Measurements from ENCODE around the gene CDH13. TPM values are rescaled to one million over a fixed set of nuclear protein-coding genes. Genes with fewer than 3 reads are reported as not detected.

The CDH13 gene
- total and polyA plus RNA-seq, 2 of the 8 experiments (the other 6 are each of a cell fraction or from before 2014, with no cell fraction given): 2.3 to 2.4 TPM

GRCh38 chr16:83515395-83515794 is 888.6 kb downstream of the CDH13 start:
- Histone ChIP-seq H3K14ac (ENCODE audit: insufficient read length) (no peak overlapping the region), H2AK5ac (ENCODE audit: low read depth, low read length) (no peak overlapping the region), H3K27me3 (replicated peaks in 1 of 4; ENCODE audit: control insufficient read depth in 3 of 4, extremely low read depth in 1 of 4, insufficient read depth in 3 of 4, low read length in 3 of 4) (no peaks in the 10 kb centered on the region; a peak in 1 of 7 replicates), H3K18ac (ENCODE audit: extremely low read depth, low read length) (no peak overlapping the region), H2BK120ac (replicated peaks; ENCODE audit: low read depth, low read length) (no peak overlapping the region), H4K8ac (ENCODE audit: extremely low read depth, insufficient read depth, low read length) (no peak overlapping the region), H3K4ac (replicated peaks; ENCODE audit: insufficient read length, low read depth, low read length) (no peak overlapping the region), H3K79me2 (ENCODE audit: control insufficient read depth in 1 of 2, insufficient read depth in 2 of 2, low read length in 2 of 2) (no peaks in the 10 kb centered on the region), H3K4me3 (ENCODE audit: extremely low read depth in 1 of 4, insufficient read depth in 2 of 4, low read depth in 3 of 4, low read length in 4 of 4) (no peak overlapping the region), H3K4me2 (ENCODE audit: insufficient read depth in 1 of 2, low read depth in 2 of 2, low read length in 2 of 2) (no peak overlapping the region), H3K56ac (replicated peaks; ENCODE audit: insufficient read length, low read depth, low read length) (no peak overlapping the region), H2AFZ (ENCODE audit: low read length) (no peak overlapping the region), H3K79me1 (ENCODE audit: low read depth, low read length) (no peaks in the 10 kb centered on the region), H3K23ac (ENCODE audit: insufficient read length) (no peak overlapping the region), H2BK5ac (ENCODE audit: low read depth, low read length) (no peak overlapping the region), H2BK20ac (ENCODE audit: low read length) (no peak overlapping the region), H2BK15ac (ENCODE audit: low read length) (no peak overlapping the region), H2BK12ac (ENCODE audit: low read depth, low read length) (no peak overlapping the region), H3K9me3 (ENCODE audit: insufficient read depth in 2 of 2, low read depth in 1 of 2, low read length in 1 of 2) (peaks cover 0 to 5% of the 10 kb centered on the region in 2 experiments; a peak in 3 of 4 replicates), H3K9ac (replicated peaks in 1 of 4; ENCODE audit: extremely low read depth in 1 of 4, low read depth in 3 of 4, low read length in 3 of 4) (no peak overlapping the region), H4K20me1 (replicated peaks in 1 of 2; ENCODE audit: control insufficient read depth in 1 of 2, insufficient read depth in 2 of 2, low read length in 2 of 2) (no peaks in the 10 kb centered on the region), H3K27ac (ENCODE audit: low read depth, low read length) (no peak overlapping the region), H3K23me2 (ENCODE audit: low read depth, low read length) (no peaks in the 10 kb centered on the region), H4K5ac (ENCODE audit: insufficient read length, low read depth, low read length) (no peak overlapping the region), H4K91ac (replicated peaks; ENCODE audit: insufficient read length, low read length) (no peak overlapping the region), H3K4me1 (replicated peaks in 1 of 4; ENCODE audit: control insufficient read depth in 3 of 4, insufficient read depth in 4 of 4, low read length in 3 of 4) (no peaks in the 10 kb centered on the region), H3K36me3 (ENCODE audit: control insufficient read depth in 2 of 4, insufficient read depth in 4 of 4, low read length in 3 of 4) (no peaks in the 10 kb centered on the region; a peak in 1 of 8 replicates)
- 93% methylated on average over 2 of the region's 2 CpGs; no CpG with 5 or more reads in 1 of the 2 experiments for WGBS, 2 experiments (ENCODE audit: extremely low coverage in 1 of 2, insufficient coverage in 1 of 2, insufficient read length in 1 of 2, insufficient replicate concordance in 2 of 2, low coverage in 1 of 2, low lambda C conversion rate in 2 of 2, missing lambda C conversion rate in 1 of 2)
- DNase-seq (ENCODE audit: low read depth in 1 of 2, low spot score in 2 of 2) (no peak), FAIRE-seq (no peak)
- ChIA-PET POLR2A (ENCODE audit: partially characterized antibody) (no interaction called here), CTCF (ENCODE audit: partially characterized antibody) (interaction anchor here (1.1 to 1.2 kb wide), 2 partner anchors 10 to 140 kb away, joined by 3 read pairs; no protein-coding TSS in a partner anchor)
- TF ChIP-seq TEAD4 (IDR thresholded peaks at IDR 0.05; ENCODE audit: low read depth, low read length) (no peak), RNF2 (IDR thresholded peaks at IDR 0.05; ENCODE audit: borderline replicate concordance, low read depth, low read length, missing control alignments, poor library complexity, severe bottlenecking) (no peak), SIX5 (IDR thresholded peaks at IDR 0.05; ENCODE audit: low read depth, low read length) (no peak), CBX8 (IDR thresholded peaks at IDR 0.05; ENCODE audit: borderline replicate concordance, low read depth, low read length) (no peak), HDAC2 (IDR thresholded peaks at IDR 0.05; ENCODE audit: borderline replicate concordance in 1 of 2, low read depth in 2 of 2, low read length in 2 of 2) (no peak), EP300 (IDR thresholded peaks at IDR 0.05; ENCODE audit: borderline replicate concordance in 1 of 2, low read depth in 2 of 2, low read length in 2 of 2) (no peak), RAD21 (IDR thresholded peaks at IDR 0.05 in 1 of 2, conservative IDR thresholded peaks at IDR 0.05 in 1 of 2; ENCODE audit: low read depth in 2 of 2, low read length in 2 of 2) (no peak), ATF3 (IDR thresholded peaks at IDR 0.05; ENCODE audit: insufficient read depth, low read depth, low read length) (no peak), YY1 (IDR thresholded peaks at IDR 0.05; ENCODE audit: low read depth, low read length) (no peak), SAP30 (IDR thresholded peaks at IDR 0.05; ENCODE audit: insufficient read depth, insufficient replicate concordance, low read length) (no peak)
- TF ChIP-seq, protein P1, sequence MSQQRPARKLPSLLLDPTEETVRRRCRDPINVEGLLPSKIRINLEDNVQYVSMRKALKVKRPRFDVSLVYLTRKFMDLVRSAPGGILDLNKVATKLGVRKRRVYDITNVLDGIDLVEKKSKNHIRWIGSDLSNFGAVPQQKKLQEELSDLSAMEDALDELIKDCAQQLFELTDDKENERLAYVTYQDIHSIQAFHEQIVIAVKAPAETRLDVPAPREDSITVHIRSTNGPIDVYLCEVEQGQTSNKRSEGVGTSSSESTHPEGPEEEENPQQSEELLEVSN (IDR thresholded peaks at IDR 0.05): no peak
